ENCODE results near the gene LMBRD2.

LMBRD2 gene

GRCh38 chr5:36175043-36175442, 23.4 kb upstream of the LMBRD2 start:
- TF ChIP-seq TSHZ2 (CRISPR knock-in tag; IDR thresholded peaks at IDR 0.05) (no peak), RARB (CRISPR knock-in tag; IDR thresholded peaks at IDR 0.05) (no peak), ZC3H10 (CRISPR knock-in tag; IDR thresholded peaks at IDR 0.05) (no peak), OSR1 (CRISPR knock-in tag; IDR thresholded peaks at IDR 0.05) (no peak), ZFP30 (CRISPR knock-in tag; IDR thresholded peaks at IDR 0.05) (no peak), ESRRG (CRISPR knock-in tag; IDR thresholded peaks at IDR 0.05) (no peak), ARNTL (CRISPR knock-in tag; IDR thresholded peaks at IDR 0.05; ENCODE audit: borderline replicate concordance, low read depth) (no peak), TOX (CRISPR knock-in tag; IDR thresholded peaks at IDR 0.05; ENCODE audit: borderline replicate concordance) (no peak), SNAI2 (CRISPR knock-in tag; IDR thresholded peaks at IDR 0.05) (no peak), ZNF565 (CRISPR knock-in tag; conservative IDR thresholded peaks at IDR 0.05; ENCODE audit: low read depth) (no peak), BACH2 (CRISPR knock-in tag; IDR thresholded peaks at IDR 0.05; ENCODE audit: borderline replicate concordance) (no peak), ZNF8 (CRISPR knock-in tag; IDR thresholded peaks at IDR 0.05) (no peak), PPARA (CRISPR knock-in tag; IDR thresholded peaks at IDR 0.05; ENCODE audit: borderline replicate concordance) (no peak), GLIS3 (CRISPR knock-in tag; IDR thresholded peaks at IDR 0.05) (no peak)
- TF ChIP-seq, protein P1, sequence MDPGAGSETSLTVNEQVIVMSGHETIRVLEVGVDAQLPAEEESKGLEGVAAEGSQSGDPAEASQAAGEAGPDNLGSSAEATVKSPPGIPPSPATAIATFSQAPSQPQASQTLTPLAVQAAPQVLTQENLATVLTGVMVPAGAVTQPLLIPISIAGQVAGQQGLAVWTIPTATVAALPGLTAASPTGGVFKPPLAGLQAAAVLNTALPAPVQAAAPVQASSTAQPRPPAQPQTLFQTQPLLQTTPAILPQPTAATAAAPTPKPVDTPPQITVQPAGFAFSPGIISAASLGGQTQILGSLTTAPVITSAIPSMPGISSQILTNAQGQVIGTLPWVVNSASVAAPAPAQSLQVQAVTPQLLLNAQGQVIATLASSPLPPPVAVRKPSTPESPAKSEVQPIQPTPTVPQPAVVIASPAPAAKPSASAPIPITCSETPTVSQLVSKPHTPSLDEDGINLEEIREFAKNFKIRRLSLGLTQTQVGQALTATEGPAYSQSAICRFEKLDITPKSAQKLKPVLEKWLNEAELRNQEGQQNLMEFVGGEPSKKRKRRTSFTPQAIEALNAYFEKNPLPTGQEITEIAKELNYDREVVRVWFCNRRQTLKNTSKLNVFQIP (CRISPR knock-in tag; IDR thresholded peaks at IDR 0.05; ENCODE audit: borderline replicate concordance, low read depth), result no peak
- ATAC-seq, result no peak

DNA sequence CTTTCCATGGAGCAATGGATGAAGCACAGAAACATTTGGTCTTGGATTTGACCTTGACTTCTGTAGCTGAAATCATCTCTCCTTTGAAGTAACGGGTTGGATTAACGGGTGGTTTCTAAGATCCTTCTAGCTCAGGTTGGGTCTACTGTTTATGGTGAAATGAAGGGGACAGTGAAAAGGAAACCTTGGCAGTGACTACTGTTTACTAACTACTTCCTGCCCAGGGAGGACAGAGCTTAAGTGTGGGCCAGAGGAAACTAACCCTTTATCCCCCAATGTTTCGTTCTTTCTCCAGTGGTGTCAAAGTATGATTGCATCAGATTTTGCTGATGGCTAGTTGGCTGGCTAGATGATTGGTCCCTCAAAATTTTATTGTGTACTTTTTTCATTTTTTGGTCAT, 22.4 kb upstream of the LMBRD2 start:
- TF ChIP-seq TSHZ2 (CRISPR knock-in tag; IDR thresholded peaks at IDR 0.05) (no peak), CREB5 (CRISPR knock-in tag; IDR thresholded peaks at IDR 0.05; ENCODE audit: low read depth) (no peak), OSR1 (CRISPR knock-in tag; IDR thresholded peaks at IDR 0.05) (no peak), ZNF565 (CRISPR knock-in tag; conservative IDR thresholded peaks at IDR 0.05; ENCODE audit: low read depth) (no peak), ZC3H10 (CRISPR knock-in tag; IDR thresholded peaks at IDR 0.05) (no peak), CSDC2 (CRISPR knock-in tag; IDR thresholded peaks at IDR 0.05) (no peak), CSRNP3 (CRISPR knock-in tag; IDR thresholded peaks at IDR 0.05) (no peak), GLIS3 (CRISPR knock-in tag; IDR thresholded peaks at IDR 0.05) (no peak), ZFP30 (CRISPR knock-in tag; IDR thresholded peaks at IDR 0.05) (no peak), ZNF70 (CRISPR knock-in tag; IDR thresholded peaks at IDR 0.05) (no peak), ZNF8 (CRISPR knock-in tag; IDR thresholded peaks at IDR 0.05) (no peak), ESRRG (CRISPR knock-in tag; IDR thresholded peaks at IDR 0.05) (no peak), ARNTL (CRISPR knock-in tag; IDR thresholded peaks at IDR 0.05; ENCODE audit: borderline replicate concordance, low read depth) (no peak), ZFP3 (CRISPR knock-in tag; IDR thresholded peaks at IDR 0.05) (no peak), BACH2 (CRISPR knock-in tag; IDR thresholded peaks at IDR 0.05; ENCODE audit: borderline replicate concordance) (no peak), TCF4 (CRISPR knock-in tag; IDR thresholded peaks at IDR 0.05; ENCODE audit: borderline replicate concordance) (no peak), PATZ1 (CRISPR knock-in tag; IDR thresholded peaks at IDR 0.05; ENCODE audit: borderline replicate concordance) (no peak)
- TF ChIP-seq, protein P1 (CRISPR knock-in tag; IDR thresholded peaks at IDR 0.05; ENCODE audit: borderline replicate concordance, low read depth), result no peak
- ATAC-seq, result no peak
